HTERT RPE-1 (cell line): ENCODE data around the gene EMC1.
"Not testable (repeated sequence)": the region's sequence is repeated elsewhere in the genome, so short reads cannot be mapped to it uniquely, and the experiment has no call there.

Experiments
- in situ Hi-C: fragments of 300-500 bp; cut with MboI; formaldehyde crosslinking; loops from 4 replicates; pipeline ENCODE4 v1.14.3; 2020; ENCODE audit warnings: low sequenced_read_pairs

Gene EMC1

DNA sequence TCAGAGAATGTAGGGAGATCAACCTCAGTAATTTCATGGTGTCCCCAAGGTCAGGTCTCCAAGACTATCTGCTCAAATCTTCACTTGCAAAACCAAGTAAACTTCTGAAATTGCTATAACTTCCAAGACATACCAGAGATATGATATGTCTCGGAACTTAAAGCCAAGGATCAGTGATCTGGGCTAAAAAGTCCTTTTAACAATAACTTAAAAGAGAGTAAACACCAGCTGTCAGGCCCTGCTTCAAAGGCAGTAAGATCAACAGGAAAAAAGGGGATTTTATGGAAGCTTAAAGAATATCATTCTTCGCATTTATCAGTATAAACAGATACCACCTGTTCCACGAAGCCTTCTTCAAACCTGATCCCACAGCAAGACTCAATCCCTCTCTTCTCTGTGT is 55.0 kb downstream of the EMC1 start:
- in situ Hi-C loops: no loop called here

- in situ Hi-C loops: no loop called here
Observed at GRCh38 chr1:19193004-19193403, 58.3 kb downstream of the EMC1 start.

DNA sequence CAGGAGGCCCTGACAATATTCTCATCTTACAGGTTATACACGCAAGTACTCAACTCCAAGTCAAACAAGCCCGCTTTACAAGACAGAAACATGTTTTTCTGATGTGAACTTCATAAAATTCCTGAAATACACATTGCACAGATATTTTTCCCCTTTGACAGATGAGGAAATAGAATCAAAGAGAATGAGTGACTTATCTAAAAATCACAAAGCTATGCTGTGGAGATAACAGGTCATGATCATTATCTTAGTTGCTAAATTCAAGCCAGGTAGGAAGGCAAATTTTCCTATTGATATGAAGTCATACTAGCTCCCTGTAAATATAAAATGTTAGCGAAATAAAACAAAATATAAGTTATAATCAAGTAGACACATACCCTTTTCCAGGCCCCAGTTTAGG is 59.5 kb downstream of the EMC1 start:
- in situ Hi-C loops: no loop called here

DNA sequence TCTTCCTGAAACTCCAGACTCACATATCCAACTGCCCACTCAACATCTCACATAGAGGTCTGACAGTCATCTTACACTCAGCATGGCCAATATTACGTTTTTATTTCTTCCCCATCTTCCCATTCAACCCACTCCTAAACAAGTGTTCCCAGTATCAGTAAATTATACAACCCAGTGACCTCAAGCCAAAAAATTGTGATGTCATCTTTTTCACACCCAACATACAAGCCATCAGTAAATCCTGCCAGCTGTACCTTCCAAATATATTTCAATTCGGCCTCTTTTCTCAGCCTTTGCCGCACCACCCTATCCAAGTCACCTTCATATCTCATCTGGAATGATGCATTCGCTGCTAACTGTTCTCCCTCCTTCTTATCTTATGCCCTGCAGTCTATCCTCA is 60.9 kb downstream of the EMC1 start:
- in situ Hi-C loops: no loop called here

DNA sequence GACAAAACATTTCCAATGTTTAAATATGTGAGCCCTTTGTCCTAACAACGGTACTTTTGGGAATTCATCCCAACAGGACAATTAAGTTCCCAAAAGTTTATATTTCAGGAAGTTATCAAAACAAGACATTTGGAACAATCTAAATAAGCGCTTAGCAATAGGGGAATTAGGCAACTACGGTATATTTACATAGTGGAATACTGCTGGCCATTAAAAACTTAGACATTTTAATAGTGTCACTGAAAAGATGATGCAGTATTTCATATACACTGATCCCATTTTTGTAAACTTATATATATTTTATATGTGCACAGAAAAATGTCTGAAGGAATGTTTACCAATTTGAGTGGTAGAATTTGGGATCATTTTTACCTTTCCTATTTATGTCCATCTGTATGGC is 62.1 kb downstream of the EMC1 start:
- in situ Hi-C loops: no loop called here

DNA sequence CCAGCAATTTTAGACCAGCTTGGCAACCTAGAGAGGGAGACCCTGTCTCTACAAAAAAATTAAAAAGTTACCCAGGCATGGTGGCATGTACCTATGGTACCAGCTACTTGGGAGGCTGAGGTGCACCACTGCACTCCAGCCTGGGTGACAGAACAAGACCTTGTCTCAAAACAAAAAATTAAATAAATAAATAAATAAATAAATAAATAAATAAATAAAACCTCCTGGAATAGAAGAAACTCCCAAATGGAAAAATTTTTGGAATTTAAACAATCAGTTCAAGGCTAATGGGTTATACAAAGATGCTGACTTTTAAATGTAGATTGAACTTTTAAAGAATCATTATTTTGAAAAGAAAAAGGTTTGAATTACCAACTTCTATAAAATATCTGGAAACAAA is 63.5 kb downstream of the EMC1 start:
- in situ Hi-C loops: no loop called here

GRCh38 chr1:19186001-19186400 is 65.3 kb downstream of the EMC1 start:
- in situ Hi-C loops: no loop called here

DNA sequence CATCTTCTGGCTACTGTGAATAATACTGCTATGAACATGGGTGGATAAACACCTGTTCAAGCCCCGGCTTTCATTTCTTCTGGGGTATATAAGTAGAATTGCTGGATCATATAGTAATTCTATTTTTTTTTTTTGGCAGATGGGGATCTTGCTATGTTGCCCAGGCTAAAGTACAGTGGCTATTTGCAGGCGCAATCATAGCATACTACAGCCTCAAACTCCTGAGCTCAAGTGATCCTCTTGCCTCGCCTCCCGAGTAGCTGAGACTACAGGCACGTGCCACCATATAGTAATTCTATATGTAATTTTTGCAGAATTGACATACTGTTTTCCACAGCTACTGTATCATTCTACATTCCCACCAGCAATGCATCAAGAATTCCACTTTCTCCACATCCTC is 69.1 kb downstream of the EMC1 start:
- in situ Hi-C loops: no loop called here

GRCh38 chr1:19180265-19180657 is 71.1 kb downstream of the EMC1 start:
- in situ Hi-C loops: not testable (repeated sequence)

DNA sequence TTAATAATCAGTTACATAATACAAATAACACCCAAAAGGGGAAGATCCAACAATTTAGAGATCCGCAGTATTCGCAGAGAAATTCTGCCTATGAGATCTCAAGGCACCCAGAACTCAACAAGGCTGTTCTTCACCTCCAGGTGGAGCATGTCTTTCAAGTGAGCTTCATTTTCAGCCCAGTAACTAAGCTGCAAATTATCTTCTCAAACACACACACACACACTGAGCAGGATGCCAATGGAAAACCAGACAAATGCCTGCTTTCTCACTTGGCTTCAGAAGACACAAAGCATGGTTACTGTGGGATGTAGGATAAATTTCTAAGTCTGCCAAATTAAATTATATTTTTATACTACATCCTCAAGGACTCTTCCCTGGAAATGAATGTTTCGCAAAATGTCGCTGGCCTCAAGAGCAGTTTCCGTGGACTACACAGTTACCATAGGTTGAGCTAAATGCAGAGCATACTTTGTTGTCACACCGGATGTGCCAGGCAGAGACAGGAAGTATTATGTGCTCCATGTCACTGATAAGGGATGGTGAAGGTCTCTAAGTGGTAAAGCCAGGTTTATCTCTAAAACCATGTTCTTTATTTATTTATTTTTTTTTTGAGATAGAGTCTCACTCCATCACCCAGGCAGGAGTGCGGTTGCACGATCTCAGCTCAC is 71.6 kb downstream of the EMC1 start:
- in situ Hi-C loops: no loop called here

GRCh38 chr1:19178734-19179398 is 72.5 kb downstream of the EMC1 start:
- in situ Hi-C loops: no loop called here

DNA sequence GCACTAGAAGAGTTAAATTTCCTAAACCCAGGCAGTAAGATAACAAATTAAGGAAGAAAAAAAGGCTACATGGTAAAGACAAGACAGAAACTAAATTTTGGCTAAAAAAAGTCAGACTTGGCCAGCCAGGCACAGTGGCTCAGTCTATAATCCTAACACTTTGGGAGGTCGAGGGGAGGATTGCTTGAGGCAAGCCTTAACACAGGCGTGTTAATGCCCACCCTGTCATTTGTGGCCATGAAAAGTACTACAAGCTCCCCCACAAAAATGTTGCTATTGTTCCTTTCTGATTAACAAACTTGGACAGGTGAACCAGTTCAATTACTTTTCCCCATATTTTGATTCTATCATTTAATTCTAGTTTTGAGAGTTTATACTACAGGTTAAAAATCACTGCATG is 73.5 kb downstream of the EMC1 start:
- in situ Hi-C loops: no loop called here

DNA sequence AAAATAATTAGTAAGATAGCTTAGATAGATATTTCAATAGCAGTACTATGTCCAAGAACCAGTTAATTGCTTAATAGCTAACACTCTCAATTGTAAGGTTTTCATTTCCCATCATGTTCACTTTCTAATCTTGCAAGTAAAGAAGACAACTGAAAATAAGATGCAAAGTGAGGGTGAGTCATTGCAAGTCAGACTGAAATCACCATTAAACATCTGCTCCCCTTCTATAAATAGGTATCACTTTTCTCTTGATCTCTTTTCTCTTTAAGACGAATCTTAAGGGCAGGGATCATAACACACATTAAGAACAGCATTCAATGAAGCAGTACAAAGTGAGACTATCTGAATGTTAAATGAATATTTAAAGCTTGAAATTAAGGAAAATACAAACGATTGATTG is 81.7 kb downstream of the EMC1 start:
- in situ Hi-C loops: no loop called here

DNA sequence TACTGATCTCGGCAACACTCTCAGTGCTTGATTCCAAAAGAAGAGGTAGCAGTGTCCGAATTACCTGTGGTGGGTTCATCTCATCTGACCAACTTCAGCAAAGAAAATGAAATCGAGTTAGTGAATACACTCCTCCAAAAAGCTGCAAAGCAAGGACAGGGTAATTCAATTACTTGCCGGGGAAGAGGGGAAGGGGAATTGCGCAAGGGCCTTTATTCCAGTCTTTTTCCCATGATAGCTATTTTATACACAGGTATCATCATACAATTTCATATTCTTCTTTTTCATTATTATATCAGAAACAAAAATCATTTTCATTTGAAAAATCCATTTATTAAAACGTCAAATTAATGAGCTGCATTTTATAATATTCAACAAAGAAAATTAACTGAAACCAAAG is 84.2 kb downstream of the EMC1 start:
- in situ Hi-C loops: no loop called here

DNA sequence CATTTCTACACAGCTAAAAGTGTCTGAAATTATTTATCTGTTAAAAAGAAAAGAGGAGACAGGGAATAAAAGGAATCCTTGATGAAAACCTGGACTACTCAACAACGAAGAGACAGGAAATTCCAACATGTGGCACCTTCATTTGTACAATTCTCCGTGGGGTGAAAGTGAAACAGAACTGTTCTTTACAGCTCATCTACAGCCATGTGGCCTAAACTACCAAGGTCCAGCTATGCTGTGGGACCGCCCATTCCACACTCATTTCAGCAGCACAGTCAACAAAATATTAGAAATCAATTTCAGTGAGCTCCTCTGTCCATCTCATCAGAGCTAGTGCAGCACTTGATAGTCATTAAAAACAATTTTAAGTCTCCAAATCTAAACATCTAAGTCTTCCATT is 85.3 kb downstream of the EMC1 start:
- in situ Hi-C loops: no loop called here
